GM19438 (cell line): ENCODE results near the gene NOX5.

Source experiments
- ATAC-seq: cut with Tn5 transposase; IDR thresholded peaks from one replicate; pipeline ENCODE4 v1.9.1; 2021; ENCODE audit warnings: low read depth; ENCODE audit not compliant: unreplicated experiment

Gene NOX5

GRCh38 chr15:69075440-69075839, 60.9 kb downstream of the NOX5 start:
- no peak for ATAC-seq

GRCh38 chr15:69076756-69077155, 62.3 kb downstream of the NOX5 start:
- no peak for ATAC-seq

GRCh38 chr15:69078638-69079037, 64.1 kb downstream of the NOX5 start:
- ATAC-seq: no peak

- ATAC-seq: no peak
These were observed 66.1 kb downstream of the NOX5 start for GRCh38 chr15:69080295-69081248.

GRCh38 chr15:69081310-69082004, 67.0 kb downstream of the NOX5 start:
- no peak for ATAC-seq

GRCh38 chr15:69082021-69082502, 67.6 kb downstream of the NOX5 start:
- ATAC-seq: no peak

GRCh38 chr15:69082554-69082953, 68.1 kb downstream of the NOX5 start:
- no peak for ATAC-seq

GRCh38 chr15:69084404-69085030, 70.0 kb downstream of the NOX5 start:
- ATAC-seq: no peak

GRCh38 chr15:69085325-69086081, 71.0 kb downstream of the NOX5 start:
- no peak for ATAC-seq

- no peak for ATAC-seq
These were observed 72.1 kb downstream of the NOX5 start for GRCh38 chr15:69086427-69087204.

GRCh38 chr15:69087366-69087976, 73.0 kb downstream of the NOX5 start:
- no peak for ATAC-seq

GRCh38 chr15:69088300-69088965, 73.9 kb downstream of the NOX5 start:
- ATAC-seq: no peak

- ATAC-seq: no peak
These were observed 74.8 kb downstream of the NOX5 start for GRCh38 chr15:69089258-69089657.

GRCh38 chr15:69090197-69090948, 75.9 kb downstream of the NOX5 start:
- ATAC-seq: no peak

- ATAC-seq: no peak
These were observed 77.2 kb downstream of the NOX5 start for GRCh38 chr15:69091654-69092053.

- no peak for ATAC-seq
These were observed 77.7 kb downstream of the NOX5 start for GRCh38 chr15:69092159-69092558.

GRCh38 chr15:69093127-69093526, 78.6 kb downstream of the NOX5 start:
- ATAC-seq: no peak

- ATAC-seq: no peak
These were observed 79.1 kb downstream of the NOX5 start for GRCh38 chr15:69093614-69094013.
